ENCODE measurements around the gene ATG4B. TPM values are rescaled to one million over a fixed set of nuclear protein-coding genes. Genes with fewer than 3 reads are reported as not detected.

The ATG4B gene
- total RNA-seq, 1 experiment from 2014 or later: 133 TPM

- no peak for TF ChIP-seq MXD4 (CRISPR knock-in tag; IDR thresholded peaks at IDR 0.05; ENCODE audit: borderline replicate concordance)
- no peak for TF ChIP-seq ATF6 (CRISPR knock-in tag; IDR thresholded peaks at IDR 0.05)
- no peak for TF ChIP-seq ZSCAN18 (CRISPR knock-in tag; IDR thresholded peaks at IDR 0.05)
- TF ChIP-seq ELF4 (CRISPR knock-in tag; IDR thresholded peaks at IDR 0.05; ENCODE audit: low read depth): no peak
- peak; percentile 59 for TF ChIP-seq GABPB1 (CRISPR knock-in tag; IDR thresholded peaks at IDR 0.05)
- no peak for TF ChIP-seq ZNF512 (CRISPR knock-in tag; IDR thresholded peaks at IDR 0.05; ENCODE audit: borderline replicate concordance)
- TF ChIP-seq SMAD3 (CRISPR knock-in tag; IDR thresholded peaks at IDR 0.05; ENCODE audit: borderline replicate concordance): no peak
- no peak for TF ChIP-seq PRDM15 (CRISPR knock-in tag; IDR thresholded peaks at IDR 0.05)
- TF ChIP-seq FOXK1 (CRISPR knock-in tag; IDR thresholded peaks at IDR 0.05): peak; percentile 28; the same call in 1 of the 2 replicates
Measured at GRCh38 chr2:241701399-241702154, 64.1 kb downstream of the ATG4B start, which contains the start of gene ING5 (continued).

- ChIA-PET POLR2A (interaction anchor here (1.5 to 3.0 kb wide), 2 partner anchors 15 to 387 kb away, joined by 4 to 28 read pairs; partner anchors contain the start of genes DTYMK and HDLBP), CTCF (interaction anchor here (0.6 to 4.1 kb wide), 19 partner anchors 10 to 1676 kb away, joined by 3 to 30 read pairs (median 5); partner anchors contain the start of genes D2HGDH and DTYMK)
- Mint-ChIP-seq H3K9me3 (0 out of 2 replicates have a peak, but pooled peaks cover 7% of the 10 kb centered on the region), H3K27me3 (ENCODE audit: low read depth) (no peaks in the 10 kb centered on the region), H3K4me3 (peak overlapping the region; percentile 83), H3K4me1 (peaks cover 12% of the 10 kb centered on the region), H3K27ac (peak overlapping the region; percentile 22; the same call in 1 of the 2 replicates), H3K36me3 (peaks cover 25% of the 10 kb centered on the region)
- ATAC-seq (peak; percentile 73), DNase-seq (ENCODE audit: low spot score) (peak; percentile 92)
- TF ChIP-seq ZNF423 (CRISPR knock-in tag; IDR thresholded peaks at IDR 0.05): no peak
- TF ChIP-seq NFE2L1 (CRISPR knock-in tag; IDR thresholded peaks at IDR 0.05): peak; percentile 27; the same call in 1 of the 2 replicates
- 0 out of 2 replicates have a peak, but pooled peaks have one; percentile 41 for TF ChIP-seq TEAD1 (CRISPR knock-in tag; IDR thresholded peaks at IDR 0.05)
- TF ChIP-seq FOXP1 (CRISPR knock-in tag; IDR thresholded peaks at IDR 0.05; ENCODE audit: borderline replicate concordance): peak; percentile 53; the same call in 1 of the 2 replicates
- TF ChIP-seq IRF1 (CRISPR knock-in tag; IDR thresholded peaks at IDR 0.05): no peak
- TF ChIP-seq ARID4B (CRISPR knock-in tag; IDR thresholded peaks at IDR 0.05; ENCODE audit: borderline replicate concordance): peak; percentile 54; the same call in 1 of the 2 replicates
- peak; percentile 62; the same call in 1 of the 2 replicates for TF ChIP-seq FOXK1 (CRISPR knock-in tag; IDR thresholded peaks at IDR 0.05)
- TF ChIP-seq ERG (CRISPR knock-in tag; IDR thresholded peaks at IDR 0.05): 0 out of 2 replicates have a peak, but pooled peaks have one; percentile 60
Measured at GRCh38 chr2:241702155-241703031, 64.9 kb downstream of the ATG4B start.
